Esophagus squamous epithelium (tissue), 5 donors: Measurements from ENCODE around the gene BCL2L1. TPM values are rescaled to one million over a fixed set of nuclear protein-coding genes. Genes with fewer than 3 reads are reported as not detected.

Source experiments
- DNase-seq: peaks from one replicate; lab custom pipeline; 2025; lab: John Stamatoyannopoulos, UW
- H3K27ac ChIP-seq, 4 donors: fragments of 200-600 bp; sonication (generic); one replicate each; pipeline ENCODE4 v1.5.1; 2016 to 2019; ENCODE audit warnings: mild to moderate bottlenecking in 1 of 4
- H3K27me3 ChIP-seq, 4 donors: fragments of 200-600 bp; sonication (generic); 1 replicate in 3 of 4; 2 replicates in 1 of 4; pipeline versions ENCODE4 v1.5.1 to v1.6.0; 2017 to 2021; ENCODE audit warnings: antibody characterized with exemption in 1 of 4
- H3K36me3 ChIP-seq, 3 donors: fragments of 200-600 bp; sonication (generic); one replicate each; pipeline ENCODE4 v1.5.1; 2016 to 2019
- H3K4me1 ChIP-seq, 3 donors: fragments of 200-600 bp; sonication (generic); one replicate each; pipeline ENCODE4 v1.5.1; 2017 to 2019
- H3K4me3 ChIP-seq, 4 donors: fragments of 200-600 bp; sonication (generic); 1 replicate in 3 of 4; 2 replicates in 1 of 4; pipeline ENCODE4 v1.5.1; 2016 to 2019; ENCODE audit warnings: mild to moderate bottlenecking in 2 of 4, moderate library complexity in 1 of 4
- H3K9me3 ChIP-seq, 3 donors: fragments of 200-600 bp; sonication (generic); one replicate each; pipeline ENCODE4 v1.5.1; 2016 to 2019
- POLR2A ChIP-seq, 4 donors: fragments of 450-650 bp; IDR thresholded peaks; one replicate each; pipeline ENCODE4 v1.6.1; 2017; ENCODE audit warnings: antibody characterized with exemption in 4 of 4, mild to moderate bottlenecking in 4 of 4, moderate library complexity in 3 of 4
- WGBS, 2 donors: methylation state at CpG; one replicate each; pipeline ENCODE4 v1.1.5; 2018; 5-methylcytosine and 5-hydroxymethylcytosine counted together
- intact Hi-C: fragments of 100-400 bp; cut with DNase I; formaldehyde crosslinking; loops from one replicate; pipeline ENCODE4 v1.15.0; 2022
- total RNA-seq, 4 donors: library from RNA; depleted of rRNA; stranded (reverse); fragments of >200 nt; gene quantifications; one replicate each; pipeline ENCODE4 v1.1.0, GENCODE V29; 2016
- TF ChIP-seq, protein P1 (sequence below), 6 experiments: fragments of 450-650 bp in 4 of 6; fragments of 200-600 bp in 2 of 6; sonication (generic) in 2 of 6; IDR thresholded peaks; one replicate each; pipeline ENCODE4 v1.5.1; 2016 to 2019; ENCODE audit warnings: antibody characterized with exemption in 6 of 6, mild to moderate bottlenecking in 4 of 6, moderate library complexity in 4 of 6
- donor health status: DM: yes; HTN: yes; CAD: no.

The BCL2L1 gene
- total RNA-seq, 4 donors from 2014 or later, result 65.4 to 105 (median 90.1) TPM

DNA sequence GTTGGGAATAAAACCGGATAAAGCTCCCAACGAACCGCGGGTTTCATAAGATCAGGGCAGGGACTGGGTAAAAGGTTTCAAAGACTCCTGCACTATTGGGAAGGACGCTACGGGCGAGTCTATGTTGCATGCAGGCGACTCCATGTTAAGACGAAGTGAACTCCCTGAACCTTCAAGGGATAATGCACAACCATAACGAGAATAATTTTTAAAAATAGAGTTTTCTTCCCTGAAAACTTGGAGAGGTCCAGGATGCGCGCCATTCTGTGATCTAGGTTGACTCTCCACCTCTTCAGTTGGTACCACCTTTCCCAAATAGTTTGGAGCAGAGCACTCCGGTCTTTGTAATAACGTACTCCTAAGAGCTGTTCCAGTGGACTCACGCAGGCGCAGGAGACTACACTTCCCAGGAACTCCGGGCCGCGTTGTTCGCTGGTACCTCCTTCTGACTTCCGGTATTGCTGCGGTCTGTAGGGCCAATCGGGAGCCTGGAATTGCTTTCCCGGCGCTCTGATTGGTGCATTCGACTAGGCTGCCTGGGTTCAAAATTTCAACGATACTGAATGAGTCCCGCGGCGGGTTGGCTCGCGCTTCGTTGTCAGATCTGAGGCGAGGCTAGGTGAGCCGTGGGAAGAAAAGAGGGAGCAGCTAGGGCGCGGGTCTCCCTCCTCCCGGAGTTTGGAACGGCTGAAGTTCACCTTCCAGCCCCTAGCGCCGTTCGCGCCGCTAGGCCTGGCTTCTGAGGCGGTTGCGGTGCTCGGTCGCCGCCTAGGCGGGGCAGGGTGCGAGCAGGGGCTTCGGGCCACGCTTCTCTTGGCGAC is 16.3 kb upstream of the BCL2L1 start, which contains the start of gene TPX2:
Gene TPX2, plus strand, starts transcription at position 562 of the 821 bp plus-strand sequence. CDS start 18,187 bp downstream, outside the sequence.
- no peaks in the 10 kb centered on the region for H3K36me3 ChIP-seq
- DNase-seq, result peak; percentile 63
- H3K4me1 ChIP-seq, result peaks cover 0 to 28% (median 5%) of the 10 kb centered on the region in 3 donors
- no peaks in the 10 kb centered on the region for H3K9me3 ChIP-seq
- peak within 1 kb of the TSS; percentile 43 to 80 (median 70) for H3K4me3 ChIP-seq
- H3K27ac ChIP-seq, result peak within 1 kb of the TSS; percentile 56 to 88 (median 74)
- TF ChIP-seq POLR2A (IDR thresholded peaks at IDR 0.05), result peak in 2 of 4 donors; percentile 28 to 51
- TF ChIP-seq, protein P1, sequence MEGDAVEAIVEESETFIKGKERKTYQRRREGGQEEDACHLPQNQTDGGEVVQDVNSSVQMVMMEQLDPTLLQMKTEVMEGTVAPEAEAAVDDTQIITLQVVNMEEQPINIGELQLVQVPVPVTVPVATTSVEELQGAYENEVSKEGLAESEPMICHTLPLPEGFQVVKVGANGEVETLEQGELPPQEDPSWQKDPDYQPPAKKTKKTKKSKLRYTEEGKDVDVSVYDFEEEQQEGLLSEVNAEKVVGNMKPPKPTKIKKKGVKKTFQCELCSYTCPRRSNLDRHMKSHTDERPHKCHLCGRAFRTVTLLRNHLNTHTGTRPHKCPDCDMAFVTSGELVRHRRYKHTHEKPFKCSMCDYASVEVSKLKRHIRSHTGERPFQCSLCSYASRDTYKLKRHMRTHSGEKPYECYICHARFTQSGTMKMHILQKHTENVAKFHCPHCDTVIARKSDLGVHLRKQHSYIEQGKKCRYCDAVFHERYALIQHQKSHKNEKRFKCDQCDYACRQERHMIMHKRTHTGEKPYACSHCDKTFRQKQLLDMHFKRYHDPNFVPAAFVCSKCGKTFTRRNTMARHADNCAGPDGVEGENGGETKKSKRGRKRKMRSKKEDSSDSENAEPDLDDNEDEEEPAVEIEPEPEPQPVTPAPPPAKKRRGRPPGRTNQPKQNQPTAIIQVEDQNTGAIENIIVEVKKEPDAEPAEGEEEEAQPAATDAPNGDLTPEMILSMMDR (IDR thresholded peaks at IDR 0.05), result peak in 5 of 6 experiments; percentile 18 to 47 (median 19)
- intact Hi-C loops, result no loop called here
- H3K27me3 ChIP-seq, result no peaks in the 10 kb centered on the region
- 0 to 4% methylated on average over 12 to 20 of the region's 54 CpGs for WGBS, 2 donors

DNA sequence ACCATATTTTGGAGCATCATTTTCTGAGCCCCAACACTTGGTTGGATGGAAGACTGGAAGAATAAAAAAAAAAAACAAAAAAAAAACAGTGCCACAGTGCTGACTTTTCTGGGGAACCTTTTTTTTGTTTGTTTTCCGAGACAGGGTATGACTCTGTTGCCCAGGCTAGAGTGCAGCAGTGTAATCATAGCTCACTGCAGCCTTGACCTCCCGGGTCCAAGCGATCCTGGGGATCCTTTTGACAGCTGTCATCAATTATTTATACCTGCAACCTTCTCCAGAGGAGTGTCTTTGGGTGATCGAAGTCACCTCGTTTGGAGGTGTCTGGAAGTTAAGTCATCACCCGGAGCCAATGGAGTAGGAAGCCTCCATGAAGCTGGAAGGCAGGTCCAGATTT is 8.7 kb upstream of the BCL2L1 start:
- DNase-seq, result no peak
- peaks cover 0 to 7% (median 0%) of the 10 kb centered on the region in 3 donors for H3K4me1 ChIP-seq
- peak overlapping the region in 1 of 4 donors; percentile 35 for H3K27ac ChIP-seq
- H3K9me3 ChIP-seq, result no peaks in the 10 kb centered on the region
- intact Hi-C loops, result no loop called here
- TF ChIP-seq, protein P1 (IDR thresholded peaks at IDR 0.05), result no peak
- no peak for TF ChIP-seq POLR2A (IDR thresholded peaks at IDR 0.05)
- WGBS, 2 donors, result 76 to 81% methylated on average over 3 to 5 of the region's 6 CpGs
- no peaks in the 10 kb centered on the region for H3K36me3 ChIP-seq
- H3K4me3 ChIP-seq, result no peak overlapping the region
- H3K27me3 ChIP-seq, result no peaks in the 10 kb centered on the region

DNA sequence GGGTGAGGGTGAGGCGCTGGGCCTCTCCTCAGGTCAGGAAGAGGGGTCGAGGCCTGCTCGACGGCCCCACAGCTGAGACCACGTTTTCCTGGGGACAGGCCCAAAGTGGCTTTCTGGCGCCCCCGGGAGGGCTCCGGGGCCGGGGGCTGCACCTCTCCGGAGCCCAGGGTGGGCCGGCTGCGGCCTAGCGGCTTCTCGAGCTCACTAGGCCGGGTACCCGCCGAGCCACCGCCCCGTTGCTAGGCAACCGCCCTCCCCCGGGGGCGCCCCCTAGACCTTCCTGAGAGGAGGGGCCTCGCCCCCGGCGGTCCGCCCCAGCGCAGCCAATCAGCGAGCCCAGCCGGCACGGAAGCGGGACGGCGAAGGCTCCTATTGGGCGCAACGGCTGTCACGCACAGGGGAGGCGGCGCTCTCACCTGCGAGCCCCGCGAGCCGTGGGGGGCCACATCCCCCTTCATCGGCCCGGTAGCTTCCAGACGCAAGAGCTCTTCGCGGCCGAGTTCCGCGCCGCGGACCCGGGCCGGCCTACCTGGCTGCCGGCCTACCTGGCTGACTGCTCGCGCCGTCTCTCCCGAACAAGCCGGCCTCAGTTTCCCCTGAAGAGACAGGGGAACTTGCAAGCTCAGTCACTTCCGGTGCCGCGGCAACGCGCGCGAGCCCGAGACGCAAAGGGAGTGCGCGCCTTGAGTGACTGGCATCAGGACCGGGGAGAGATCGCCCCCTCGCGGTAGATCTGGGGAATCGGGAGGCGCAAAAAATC is 831 bp upstream of the BCL2L1 start:
- peak overlapping the region; percentile 97 to 98 (median 98) for H3K27ac ChIP-seq
- no peaks in the 10 kb centered on the region for H3K9me3 ChIP-seq
- 0 to 2% methylated on average over 6 to 10 of the region's 77 CpGs for WGBS, 2 donors
- H3K27me3 ChIP-seq, result no peaks in the 10 kb centered on the region
- H3K36me3 ChIP-seq, result peaks cover 0 to 4% (median 0%) of the 10 kb centered on the region in 3 donors
- peak overlapping the region; percentile 68 to 90 (median 80) for H3K4me3 ChIP-seq
- DNase-seq, result peak; percentile 90
- intact Hi-C loops, result loop anchor here (5.0 to 10.0 kb wide), 2 partner anchors 61 to 159 kb away; no protein-coding TSS in a partner anchor
- peak in 2 of 4 donors; percentile 57 to 73 for TF ChIP-seq POLR2A (IDR thresholded peaks at IDR 0.05)
- TF ChIP-seq, protein P1 (IDR thresholded peaks at IDR 0.05), result peak; percentile 96 to 99 (median 99)
- peaks cover 31 to 46% (median 33%) of the 10 kb centered on the region in 3 donors for H3K4me1 ChIP-seq

DNA sequence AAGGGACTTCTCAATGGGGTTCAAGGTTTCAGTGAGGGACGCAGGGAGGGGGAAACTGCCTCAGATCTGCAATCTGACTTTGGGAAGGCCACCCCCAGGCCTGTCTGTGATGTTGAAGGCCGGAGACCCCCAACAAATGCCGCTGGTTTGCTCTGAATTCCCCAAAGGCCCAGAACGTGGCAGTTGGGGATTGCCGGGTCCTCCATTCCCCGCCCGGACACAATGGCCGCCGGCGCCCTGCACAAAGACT is 326 bp upstream of the BCL2L1 start:
- Histone ChIP-seq H3K27ac (peak overlapping the region; percentile 97 to 98 (median 98)), H3K4me1 (peaks cover 33 to 51% (median 38%) of the 10 kb centered on the region in 3 donors), H3K36me3 (peaks cover 0 to 4% (median under 1%) of the 10 kb centered on the region in 3 donors), H3K9me3 (no peaks in the 10 kb centered on the region), H3K27me3 (no peaks in the 10 kb centered on the region), H3K4me3 (peak overlapping the region; percentile 68 to 90 (median 80))
- TF ChIP-seq POLR2A (IDR thresholded peaks at IDR 0.05), result no peak
- TF ChIP-seq, protein P1 (IDR thresholded peaks at IDR 0.05), result no peak
- no peak for DNase-seq
- WGBS, 2 donors, result 0% methylated on average over 1 of the region's 10 CpGs; no CpG with 5 or more reads in 1 of the 2 donors
- intact Hi-C loops, result loop anchor here (5.0 to 10.0 kb wide), 2 partner anchors 61 to 158 kb away; no protein-coding TSS in a partner anchor
